ENCODE results near the gene IRGM. TPM values are rescaled to one million over a fixed set of nuclear protein-coding genes. Genes with fewer than 3 reads are reported as not detected.
A peak's percentile ranks its signal among the peaks of the same experiment; 100 is the strongest.
"Not testable (repeated sequence)": the region's sequence is repeated elsewhere in the genome, so short reads cannot be mapped to it uniquely, and the experiment has no call there.

The IRGM gene
- total RNA-seq, result 1 to 10 TPM; 1.7 to 2.2 TPM

GRCh38 chr5:150846308-150846653, at the start of gene IRGM:
TSS of gene IRGM (plus strand) at chr5:150846521. CDS start at chr5:150848124, 1,603 bp downstream.
- peak within 1 kb of the TSS; percentile 89 for H3K27ac Mint-ChIP-seq
- ChIA-PET POLR2A (interaction anchor here (0.8 to 2.0 kb wide), 4 partner anchors 56 to 387 kb away, joined by 3 to 10 read pairs (median 5); partner anchors contain the start of gene RBM22), CTCF (interaction anchor here (0.9 to 3.3 kb wide), 22 partner anchors 8 to 848 kb away, joined by 3 to 49 read pairs (median 5); partner anchors contain the start of genes RBM22, RPS14 and SMIM3)
- H3K27me3 Mint-ChIP-seq; H3K9me3 Mint-ChIP-seq; DNase-seq; H3K36me3 Mint-ChIP-seq (ENCODE audit: low read depth): not testable (repeated sequence)
- peaks cover 22% of the 10 kb centered on the region for H3K4me1 Mint-ChIP-seq
- peak within 1 kb of the TSS; percentile 66 for H3K4me3 Mint-ChIP-seq

- Mint-ChIP-seq H3K27ac (no peak overlapping the region), H3K36me3 (ENCODE audit: low read depth) (peaks cover 22% of the 10 kb centered on the region), H3K4me3 (no peak overlapping the region), H3K9me3 (peaks cover 8% of the 10 kb centered on the region), H3K27me3 (no peaks in the 10 kb centered on the region), H3K4me1 (peaks cover 11% of the 10 kb centered on the region)
- ChIA-PET CTCF (interaction anchor here (1.9 kb wide), 1 partner anchor 49 kb away, joined by 7 read pairs; the partner anchor contains the start of gene IRGM), POLR2A (no interaction called here)
- DNase-seq, result no peak
These were observed 48.9 kb upstream of the IRGM start for GRCh38 chr5:150797384-150797783.

GRCh38 chr5:150801117-150801927, 45.0 kb upstream of the IRGM start:
- no peaks in the 10 kb centered on the region for H3K9me3 Mint-ChIP-seq
- no peak overlapping the region for H3K4me3 Mint-ChIP-seq
- ChIA-PET POLR2A (interaction anchor here (0.8 kb wide), 1 partner anchor 18 kb away, joined by 3 read pairs; no protein-coding TSS in a partner anchor), CTCF (interaction anchor here (0.7 to 1.2 kb wide), 4 partner anchors 9 to 46 kb away, joined by 3 to 6 read pairs (median 4); partner anchors contain the start of gene IRGM)
- H3K36me3 Mint-ChIP-seq (ENCODE audit: low read depth), result peaks cover 8% of the 10 kb centered on the region
- peaks cover 2% of the 10 kb centered on the region for H3K27me3 Mint-ChIP-seq
- no peak overlapping the region for H3K27ac Mint-ChIP-seq
- peak; percentile 36 for DNase-seq
- peaks cover 11% of the 10 kb centered on the region for H3K4me1 Mint-ChIP-seq

GRCh38 chr5:150804388-150804787, 41.9 kb upstream of the IRGM start:
- DNase-seq, result no peak
- Mint-ChIP-seq H3K36me3 (ENCODE audit: low read depth) (no peaks in the 10 kb centered on the region), H3K9me3 (no peaks in the 10 kb centered on the region), H3K4me1 (peaks cover 11% of the 10 kb centered on the region), H3K27ac (no peak overlapping the region), H3K4me3 (no peak overlapping the region), H3K27me3 (peaks cover 2% of the 10 kb centered on the region)
- ChIA-PET POLR2A (no interaction called here), CTCF (interaction anchor here (0.9 kb wide), 1 partner anchor 28 kb away, joined by 3 read pairs; no protein-coding TSS in a partner anchor)

GRCh38 chr5:150809363-150809762, 37.0 kb upstream of the IRGM start:
- POLR2A ChIA-PET, result no interaction called here
- no peak overlapping the region for H3K4me3 Mint-ChIP-seq
- peaks cover under 1% of the 10 kb centered on the region for H3K4me1 Mint-ChIP-seq
- CTCF ChIA-PET, result interaction anchor here (1.1 kb wide), 1 partner anchor 17 kb away, joined by 3 read pairs; no protein-coding TSS in a partner anchor
- peaks cover 6% of the 10 kb centered on the region for H3K9me3 Mint-ChIP-seq
- no peaks in the 10 kb centered on the region for H3K36me3 Mint-ChIP-seq (ENCODE audit: low read depth)
- no peak for DNase-seq
- H3K27ac Mint-ChIP-seq, result no peak overlapping the region
- H3K27me3 Mint-ChIP-seq, result peaks cover 2% of the 10 kb centered on the region

- Mint-ChIP-seq H3K27me3 (peaks cover 8% of the 10 kb centered on the region), H3K4me3 (no peak overlapping the region), H3K36me3 (ENCODE audit: low read depth) (no peaks in the 10 kb centered on the region), H3K27ac (no peak overlapping the region), H3K9me3 (peaks cover 16% of the 10 kb centered on the region), H3K4me1 (peaks cover 2% of the 10 kb centered on the region)
- POLR2A ChIA-PET, result no interaction called here
- no peak for DNase-seq
- CTCF ChIA-PET, result no interaction called here
These were observed 31.3 kb upstream of the IRGM start for GRCh38 chr5:150815010-150815409.

- Mint-ChIP-seq H3K27me3 (peaks cover 8% of the 10 kb centered on the region), H3K9me3 (peaks cover 14% of the 10 kb centered on the region), H3K4me3 (no peak overlapping the region), H3K36me3 (ENCODE audit: low read depth) (no peaks in the 10 kb centered on the region), H3K4me1 (peaks cover 2% of the 10 kb centered on the region), H3K27ac (no peak overlapping the region)
- ChIA-PET CTCF (no interaction called here), POLR2A (no interaction called here)
- no peak for DNase-seq
These were observed 29.4 kb upstream of the IRGM start for GRCh38 chr5:150816946-150817345.

GRCh38 chr5:150829744-150830143, 16.6 kb upstream of the IRGM start:
- Mint-ChIP-seq H3K36me3 (ENCODE audit: low read depth) (no peaks in the 10 kb centered on the region), H3K4me1 (no peaks in the 10 kb centered on the region), H3K27ac (no peak overlapping the region), H3K9me3 (peaks cover 27% of the 10 kb centered on the region), H3K27me3 (peaks cover 6% of the 10 kb centered on the region), H3K4me3 (no peak overlapping the region)
- no peak for DNase-seq
- CTCF ChIA-PET, result no interaction called here
- POLR2A ChIA-PET, result no interaction called here

- H3K36me3 Mint-ChIP-seq (ENCODE audit: low read depth); H3K27me3 Mint-ChIP-seq; H3K4me3 Mint-ChIP-seq; H3K27ac Mint-ChIP-seq; H3K4me1 Mint-ChIP-seq; POLR2A ChIA-PET; CTCF ChIA-PET; DNase-seq: not testable (repeated sequence)
- H3K9me3 Mint-ChIP-seq, result peaks cover 28% of the 10 kb centered on the region
These were observed 14.5 kb upstream of the IRGM start for GRCh38 chr5:150831821-150832220.

- Mint-ChIP-seq H3K4me3 (no peak overlapping the region), H3K36me3 (ENCODE audit: low read depth) (no peaks in the 10 kb centered on the region), H3K4me1 (no peaks in the 10 kb centered on the region), H3K9me3 (peaks cover 16% of the 10 kb centered on the region), H3K27me3 (peaks cover 11% of the 10 kb centered on the region), H3K27ac (no peak overlapping the region)
- ChIA-PET CTCF (no interaction called here), POLR2A (no interaction called here)
- DNase-seq, result no peak
These were observed 10.3 kb upstream of the IRGM start for GRCh38 chr5:150836064-150836463.

- POLR2A ChIA-PET, result no interaction called here
- H3K27ac Mint-ChIP-seq, result no peak overlapping the region
- no peaks in the 10 kb centered on the region for H3K36me3 Mint-ChIP-seq (ENCODE audit: low read depth)
- H3K4me3 Mint-ChIP-seq, result no peak overlapping the region
- no peaks in the 10 kb centered on the region for H3K4me1 Mint-ChIP-seq
- CTCF ChIA-PET, result no interaction called here
- peaks cover 13% of the 10 kb centered on the region for H3K9me3 Mint-ChIP-seq
- H3K27me3 Mint-ChIP-seq, result peaks cover 12% of the 10 kb centered on the region
- DNase-seq, result no peak
These were observed 9.6 kb upstream of the IRGM start for GRCh38 chr5:150836703-150837102.

- H3K27ac Mint-ChIP-seq; H3K27me3 Mint-ChIP-seq; H3K9me3 Mint-ChIP-seq; H3K4me3 Mint-ChIP-seq; H3K36me3 Mint-ChIP-seq (ENCODE audit: low read depth); DNase-seq: not testable (repeated sequence)
- CTCF ChIA-PET, result interaction anchor here (1.1 to 3.3 kb wide), 8 partner anchors 9 to 396 kb away, joined by 3 to 49 read pairs (median 7); partner anchors contain the start of genes RBM22 and RPS14
- peaks cover 22% of the 10 kb centered on the region for H3K4me1 Mint-ChIP-seq
- POLR2A ChIA-PET, result interaction anchor here (2.0 kb wide), 1 partner anchor 62 kb away, joined by 7 read pairs; no protein-coding TSS in a partner anchor
These were observed 999 bp upstream of the IRGM start for GRCh38 chr5:150845185-150845859.
